GM21515 (cell line): ENCODE results near the gene PLEKHA7.
"Not testable (repeated sequence)": the region's sequence is repeated elsewhere in the genome, so short reads cannot be mapped to it uniquely, and the experiment has no call there.

Experiments
- ATAC-seq: cut with Tn5 transposase; IDR thresholded peaks from one replicate; pipeline ENCODE4 v1.9.1; 2021; ENCODE audit not compliant: unreplicated experiment

The PLEKHA7 gene

DNA sequence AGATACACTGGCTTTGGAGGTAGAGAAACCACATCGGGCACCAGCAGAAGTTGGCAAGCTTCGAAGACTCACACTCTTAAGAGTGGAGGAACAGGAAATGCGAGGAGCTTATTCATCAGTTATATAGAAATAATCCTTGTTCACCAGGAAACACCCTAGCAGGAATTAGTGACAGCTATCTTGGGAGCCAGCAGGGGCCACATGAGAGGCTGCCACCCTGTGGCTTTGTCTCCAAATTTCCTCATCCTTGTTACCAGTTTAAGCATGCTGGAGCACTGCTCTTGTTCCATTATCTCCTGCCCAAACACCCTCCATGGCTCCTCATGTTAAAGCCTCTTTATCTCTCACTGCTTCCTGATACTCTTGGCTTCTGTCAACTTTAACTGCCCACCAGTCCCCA, 131.0 kb downstream of the PLEKHA7 start:
- no peak for ATAC-seq

DNA sequence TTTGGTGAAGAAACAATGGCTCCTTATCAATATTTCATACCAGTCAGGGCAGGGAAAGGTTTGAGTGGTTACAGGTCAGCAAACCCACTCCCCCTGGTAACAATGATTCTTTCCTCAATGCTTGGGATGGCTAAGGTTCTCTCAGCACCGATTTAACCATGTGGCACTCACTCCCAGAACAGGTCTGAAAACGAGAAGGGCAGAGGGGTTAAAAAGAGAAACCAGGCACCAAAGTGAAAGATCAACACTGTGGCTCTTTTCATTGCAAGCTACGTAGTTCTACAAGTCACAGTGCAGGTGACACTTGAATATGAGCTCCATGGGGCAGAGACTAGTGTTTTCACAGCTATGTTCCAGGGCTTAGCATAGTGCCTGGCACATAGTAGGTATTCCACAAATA, 132.4 kb downstream of the PLEKHA7 start:
- ATAC-seq = no peak

DNA sequence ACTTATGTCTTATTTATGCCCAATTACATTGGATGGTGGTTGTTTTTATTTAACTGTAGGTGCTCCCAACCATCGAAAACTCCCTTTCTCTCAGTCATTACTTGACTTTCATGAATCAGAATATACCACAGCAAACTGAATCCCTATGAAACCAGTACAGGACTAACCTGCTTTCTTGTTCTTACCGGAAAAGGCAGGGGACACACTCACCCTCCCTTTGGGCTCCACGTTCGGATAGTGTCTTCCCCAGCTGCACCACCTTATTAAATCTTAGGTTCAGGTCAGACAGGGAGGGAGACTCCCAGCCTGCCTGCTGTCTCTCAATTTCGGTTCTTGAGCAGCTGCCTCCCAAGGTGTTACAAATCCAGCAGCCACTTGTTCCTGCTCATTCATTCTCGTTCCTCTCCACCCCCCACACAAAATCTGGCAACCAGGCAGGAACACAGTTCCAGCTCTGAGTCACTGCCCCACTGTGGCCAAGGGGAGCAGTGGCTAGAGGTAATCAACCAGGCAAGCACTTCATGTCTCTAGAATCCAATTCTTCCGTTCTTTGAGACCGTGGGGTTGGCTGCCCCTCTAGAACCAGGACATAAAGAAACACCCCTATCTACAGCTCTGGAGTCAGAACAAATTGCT, 133.0 kb downstream of the PLEKHA7 start:
- no peak for ATAC-seq

DNA sequence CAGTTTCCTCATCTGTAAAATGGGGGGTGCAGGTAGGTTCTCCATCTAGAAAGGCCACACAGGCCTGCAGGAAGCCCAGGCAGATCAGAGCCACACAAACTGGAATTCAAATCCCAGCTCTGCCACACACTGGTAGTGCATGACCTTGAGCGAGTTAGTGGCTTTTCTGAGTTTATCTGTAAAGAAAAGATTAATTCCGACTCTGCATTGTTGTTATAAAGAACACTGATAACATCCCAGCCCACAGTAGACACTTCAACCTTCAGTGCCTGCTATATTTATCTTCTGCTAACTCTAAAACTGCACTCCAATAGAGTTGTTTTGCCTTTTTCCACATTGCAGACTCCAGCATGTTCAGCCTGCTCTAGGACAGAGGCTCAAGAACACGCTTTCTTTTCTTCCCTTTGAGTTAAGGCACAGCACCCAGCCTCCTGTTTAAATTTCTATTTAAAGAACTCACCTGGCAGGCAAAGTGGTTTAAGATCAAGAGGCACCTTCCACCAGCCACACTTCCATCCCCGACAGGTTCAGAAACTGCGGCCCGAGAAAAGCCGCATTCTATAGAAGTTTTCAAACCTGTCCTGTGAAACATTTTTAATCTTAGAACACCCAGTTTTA, 133.9 kb downstream of the PLEKHA7 start:
- no peak for ATAC-seq

DNA sequence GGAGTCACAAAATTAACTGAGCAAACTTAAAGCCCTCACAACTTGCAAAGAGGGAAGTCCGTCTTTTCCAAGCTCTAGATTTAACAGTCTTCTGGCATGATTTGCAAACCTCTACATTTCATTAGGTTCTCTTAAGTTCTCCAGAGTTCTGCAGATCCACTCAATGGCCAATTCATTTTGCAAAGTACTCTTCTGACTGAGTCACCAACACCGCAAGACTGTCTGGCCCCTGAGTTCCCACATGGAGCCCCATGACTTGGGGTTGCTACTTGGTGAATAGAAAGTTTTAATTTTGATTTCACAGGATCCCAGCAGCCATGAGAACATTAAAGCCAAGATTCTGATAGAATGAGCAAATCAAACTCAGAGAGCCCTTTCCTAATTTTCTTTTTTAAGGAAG, 134.5 kb downstream of the PLEKHA7 start:
- ATAC-seq = no peak

DNA sequence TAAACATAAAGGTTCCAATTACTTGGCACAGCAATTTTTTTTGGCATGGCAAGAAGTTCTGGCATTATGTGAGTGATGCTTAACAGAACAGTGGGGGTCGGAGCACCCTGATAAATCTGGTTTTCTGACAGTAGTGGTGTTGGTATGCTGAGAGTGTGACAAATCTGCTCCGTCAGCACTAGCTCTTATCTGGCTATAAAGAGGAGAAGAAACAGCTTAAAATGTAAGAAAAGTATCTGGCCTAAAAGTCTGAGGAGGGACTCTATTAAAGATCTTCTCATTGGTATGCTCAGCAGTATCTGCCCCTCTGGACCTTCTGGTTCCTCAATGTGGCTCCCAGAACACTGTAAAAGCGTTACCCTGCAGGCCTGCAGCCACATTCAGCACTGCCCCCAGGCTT, 137.4 kb downstream of the PLEKHA7 start:
- no peak for ATAC-seq

DNA sequence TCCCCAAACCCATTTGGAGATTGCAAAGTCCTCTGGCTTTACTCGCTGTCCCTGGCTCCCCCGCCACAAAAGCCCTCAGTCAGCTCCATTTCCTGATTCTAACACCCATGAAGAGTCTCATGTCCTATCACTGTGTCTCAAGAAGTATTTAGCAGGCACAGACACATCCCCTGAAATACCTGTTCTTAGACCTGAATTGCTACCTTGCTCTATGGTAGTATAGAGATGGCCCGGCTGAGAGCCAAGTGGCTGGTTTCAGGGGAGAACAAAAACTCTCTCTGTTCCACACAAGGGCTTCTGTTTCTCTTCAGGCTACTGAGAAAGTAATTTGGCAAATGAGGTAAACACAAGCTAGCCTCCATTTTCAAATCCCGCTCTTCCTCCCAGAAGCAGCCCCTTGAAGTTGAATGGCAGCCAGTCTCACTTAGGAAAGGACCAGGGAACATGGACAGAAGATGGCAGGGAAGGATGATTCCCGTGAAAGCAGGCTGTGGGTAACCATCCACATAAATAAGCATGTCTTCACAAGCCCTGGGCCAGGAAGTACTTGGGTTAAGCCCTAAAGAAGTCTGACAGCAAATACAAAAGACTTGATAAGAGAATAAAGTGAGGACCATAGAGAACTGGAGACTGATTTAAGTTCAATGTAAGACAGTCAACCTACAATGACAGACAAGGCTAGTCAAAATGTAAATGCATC, 138.0 kb downstream of the PLEKHA7 start:
- no peak for ATAC-seq

DNA sequence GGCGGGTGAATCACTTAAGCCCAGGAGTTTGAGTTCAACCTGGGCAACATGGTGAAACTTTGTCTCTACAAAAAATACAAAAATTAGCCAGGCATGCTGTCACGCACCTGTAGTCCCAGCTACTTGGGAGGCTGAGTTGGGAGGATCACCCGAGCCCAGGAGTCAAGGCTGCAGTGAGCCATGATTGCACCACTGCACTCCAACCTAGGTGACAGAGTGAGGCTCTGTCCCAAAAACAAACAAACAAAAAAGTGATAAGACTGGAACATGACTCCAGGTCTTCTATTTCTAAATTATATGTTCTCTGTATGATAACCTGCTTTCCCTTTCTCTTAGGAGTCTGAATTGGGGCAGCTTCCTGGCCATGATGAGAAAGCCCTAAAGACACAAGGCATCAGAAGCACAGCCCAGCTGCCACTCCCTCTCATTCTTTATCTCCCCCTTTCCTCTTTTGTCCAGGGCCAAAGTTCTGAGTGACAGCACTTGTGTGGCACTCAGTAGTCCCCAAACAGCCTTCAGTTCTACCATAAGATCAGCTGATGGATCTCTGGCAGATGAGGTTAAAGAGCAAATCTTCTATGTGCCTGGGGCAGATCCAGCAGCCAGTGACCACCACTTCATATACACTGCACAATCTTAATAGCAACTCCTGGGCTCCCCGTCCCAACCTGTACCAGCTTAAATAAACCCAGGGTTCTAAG, 139.8 kb downstream of the PLEKHA7 start:
- ATAC-seq = no peak

DNA sequence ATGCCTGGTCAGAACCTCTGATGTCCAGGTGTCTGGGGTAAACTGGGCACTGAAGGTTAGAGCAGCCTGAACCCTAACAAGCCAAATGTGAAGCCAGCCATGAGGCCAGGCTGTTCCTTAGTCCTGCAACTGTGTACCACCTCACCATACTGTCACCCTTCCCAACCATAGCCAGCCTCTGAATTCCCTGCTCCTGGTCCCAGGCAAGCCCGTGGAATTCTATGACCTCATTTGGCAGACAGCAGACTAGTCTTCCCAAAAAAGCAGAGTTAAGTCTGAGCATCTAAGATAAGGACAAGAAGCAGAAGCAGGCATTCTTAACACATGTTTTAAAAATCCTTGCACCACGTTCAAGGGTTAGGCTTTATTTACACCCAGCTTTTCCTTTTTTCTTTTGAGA, 140.9 kb downstream of the PLEKHA7 start:
- ATAC-seq = no peak

DNA sequence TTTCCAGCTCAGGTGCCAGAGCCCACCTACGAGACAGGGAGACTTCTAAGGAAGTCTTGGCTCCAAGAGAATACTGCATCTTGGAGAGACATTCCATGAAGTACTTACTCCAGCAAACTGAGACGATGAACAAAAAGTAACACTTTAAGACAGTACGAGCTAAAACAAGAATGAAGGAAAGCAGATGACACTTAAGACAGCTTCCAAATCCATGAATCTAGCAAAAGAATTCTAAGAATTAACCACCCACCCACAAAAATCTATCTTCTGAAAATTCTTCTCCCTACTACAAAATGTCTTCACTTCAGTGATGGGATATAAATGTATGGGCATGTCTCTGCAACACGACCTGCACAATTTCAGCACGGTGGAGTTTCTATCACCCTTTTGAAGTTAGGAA, 142.8 kb downstream of the PLEKHA7 start:
- ATAC-seq = no peak

DNA sequence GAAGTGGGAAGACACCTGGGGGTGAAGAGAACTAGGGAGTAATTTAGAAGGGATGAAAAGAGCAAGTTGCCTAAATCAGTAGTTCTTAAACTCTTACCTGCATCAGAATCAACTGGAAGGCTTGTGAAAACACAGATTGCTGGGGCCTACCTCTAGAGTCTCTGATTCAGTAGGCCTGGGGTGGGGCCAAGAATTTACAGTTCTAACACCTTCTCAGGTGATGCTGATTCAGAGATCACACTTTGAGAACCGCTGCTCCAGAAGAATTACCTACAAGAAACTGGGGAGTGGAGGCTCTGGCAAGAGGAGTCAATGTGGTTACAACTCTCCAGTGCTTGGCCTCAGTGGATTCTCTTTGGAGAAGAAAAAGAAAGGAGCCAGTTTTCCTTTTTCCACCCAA, 147.1 kb downstream of the PLEKHA7 start:
- no peak for ATAC-seq

DNA sequence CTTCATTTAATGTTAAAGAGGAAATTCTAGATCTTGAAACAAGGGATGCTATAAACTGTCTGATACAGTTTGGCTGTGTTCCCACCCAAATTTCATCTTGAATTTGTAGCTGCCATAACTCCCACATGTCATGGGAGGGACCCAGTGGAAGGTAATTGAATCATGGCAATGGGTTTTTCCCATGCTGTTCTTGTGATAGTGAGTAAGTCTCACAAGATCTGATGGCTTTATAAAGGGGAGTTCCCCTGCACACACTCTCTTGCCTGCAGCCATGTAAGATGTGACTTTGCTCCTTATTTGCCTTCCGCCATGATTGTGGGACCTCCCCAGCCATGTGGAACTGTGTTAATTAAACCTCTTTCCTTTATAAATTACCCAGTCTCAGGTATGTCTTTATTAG, 149.8 kb downstream of the PLEKHA7 start:
- ATAC-seq = not testable (repeated sequence)

DNA sequence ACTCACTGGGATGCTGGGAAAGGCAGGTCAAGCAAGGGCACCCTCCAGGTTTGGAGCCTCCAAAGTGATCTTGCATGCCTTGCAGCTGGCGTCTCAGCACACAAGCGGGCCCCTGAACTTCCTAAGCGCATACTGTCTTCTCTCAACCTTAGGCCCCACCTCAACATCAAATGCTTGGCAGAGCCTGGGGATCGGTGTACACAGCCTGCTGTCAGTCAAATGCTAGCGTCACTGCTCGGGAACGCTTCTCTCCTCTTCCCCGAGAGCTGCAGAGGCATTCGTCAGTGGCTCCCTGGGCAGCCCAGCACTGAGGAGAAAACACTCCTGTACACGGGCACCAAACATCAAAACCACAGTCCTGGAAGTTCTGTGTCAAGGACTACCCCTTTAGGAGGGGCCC, 150.8 kb downstream of the PLEKHA7 start:
- ATAC-seq = no peak

DNA sequence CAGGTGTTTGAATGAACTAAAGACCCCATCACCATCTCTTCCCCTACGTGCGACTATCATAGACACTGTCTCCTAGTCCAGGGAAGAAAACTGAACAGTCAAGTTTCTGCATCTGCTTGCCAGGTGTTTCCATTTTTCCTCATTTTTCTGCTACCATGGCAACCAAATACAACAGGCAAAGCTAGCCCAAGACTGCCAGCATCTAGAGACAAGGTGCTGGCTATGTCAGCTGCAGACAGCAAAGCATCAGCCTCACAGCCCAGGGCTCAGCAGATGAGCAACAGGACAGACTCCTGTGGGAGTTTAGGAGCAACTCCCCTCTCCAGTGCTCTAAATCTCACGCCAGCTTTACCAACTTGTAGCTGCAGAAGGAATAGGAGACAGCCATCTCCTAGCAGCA, 151.5 kb downstream of the PLEKHA7 start:
- ATAC-seq = no peak

DNA sequence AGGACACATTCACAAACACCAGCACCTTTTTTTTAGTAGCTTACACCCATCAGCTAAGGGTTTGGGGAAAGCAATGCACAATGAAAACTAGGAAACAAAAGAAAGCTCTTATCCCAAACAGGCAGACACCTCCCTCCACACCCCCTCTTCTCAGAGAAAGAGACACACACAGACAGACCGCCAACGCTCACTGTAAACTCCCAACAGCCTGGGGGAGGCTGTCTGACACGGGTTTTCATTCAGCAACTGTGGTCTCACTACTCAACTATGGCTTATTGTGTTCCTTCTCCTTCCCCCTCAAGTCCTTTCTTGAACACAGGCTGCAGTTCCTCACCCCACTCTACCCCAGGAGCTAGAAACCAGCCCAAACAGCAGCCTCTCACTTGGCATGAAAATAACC, 152.4 kb downstream of the PLEKHA7 start:
- ATAC-seq = no peak

DNA sequence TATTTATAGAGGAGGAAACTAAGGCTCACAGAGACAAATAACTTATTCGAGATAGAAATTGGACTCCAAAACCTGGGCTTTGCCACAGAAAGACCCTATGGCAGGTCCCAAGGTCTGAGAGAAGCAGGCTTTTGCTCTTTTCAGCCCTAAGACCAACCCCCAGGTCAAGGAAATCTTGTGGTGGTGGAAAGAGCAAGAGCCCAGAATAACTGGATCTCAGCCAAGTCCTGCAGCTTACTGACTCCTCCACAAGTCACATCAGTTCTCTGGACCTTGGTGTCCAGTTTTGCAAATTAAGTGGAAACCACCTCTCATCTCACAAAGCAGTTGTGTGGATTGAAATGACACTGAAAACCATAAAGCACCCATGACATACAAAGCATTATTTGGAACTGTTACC, 153.6 kb downstream of the PLEKHA7 start:
- ATAC-seq = no peak

DNA sequence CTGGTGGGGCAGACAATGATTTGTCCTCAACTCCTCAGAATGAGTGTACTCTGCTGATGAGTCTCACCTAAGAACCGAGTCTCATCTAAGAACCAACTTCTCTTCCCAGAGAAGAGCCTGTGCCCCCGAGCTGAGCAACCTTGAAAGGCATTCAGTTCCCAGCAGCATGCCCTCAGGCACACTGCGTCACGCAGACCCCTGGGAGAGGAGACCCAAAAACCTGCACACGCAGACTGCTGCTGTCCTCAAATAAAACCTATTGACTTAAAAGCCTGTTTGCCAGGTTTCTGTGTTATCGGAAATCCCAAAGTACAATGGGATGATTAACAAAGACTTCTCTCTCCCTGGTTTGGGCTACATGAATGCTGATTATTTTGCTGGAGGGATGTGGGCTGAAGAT, 154.6 kb downstream of the PLEKHA7 start:
- no peak for ATAC-seq

DNA sequence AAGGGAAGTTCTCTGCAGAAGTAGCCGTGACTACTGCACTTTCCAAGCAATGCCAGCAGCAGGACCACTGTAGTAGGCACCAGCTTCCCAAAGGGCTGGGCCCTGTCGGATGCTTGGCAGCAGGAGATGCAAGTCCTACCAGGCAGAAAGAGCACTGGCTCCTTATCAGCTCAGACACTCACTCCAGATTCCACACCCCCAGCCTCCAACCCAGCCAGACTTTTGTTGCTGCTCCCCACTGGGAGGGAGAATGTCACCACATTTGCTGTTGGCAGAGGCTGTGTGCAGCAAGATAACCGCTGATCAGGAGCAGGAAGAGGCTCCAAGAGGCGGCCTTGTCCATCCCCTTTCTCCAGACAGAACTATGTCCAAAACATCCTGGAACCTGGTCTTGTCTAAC, 157.0 kb downstream of the PLEKHA7 start:
- no peak for ATAC-seq

DNA sequence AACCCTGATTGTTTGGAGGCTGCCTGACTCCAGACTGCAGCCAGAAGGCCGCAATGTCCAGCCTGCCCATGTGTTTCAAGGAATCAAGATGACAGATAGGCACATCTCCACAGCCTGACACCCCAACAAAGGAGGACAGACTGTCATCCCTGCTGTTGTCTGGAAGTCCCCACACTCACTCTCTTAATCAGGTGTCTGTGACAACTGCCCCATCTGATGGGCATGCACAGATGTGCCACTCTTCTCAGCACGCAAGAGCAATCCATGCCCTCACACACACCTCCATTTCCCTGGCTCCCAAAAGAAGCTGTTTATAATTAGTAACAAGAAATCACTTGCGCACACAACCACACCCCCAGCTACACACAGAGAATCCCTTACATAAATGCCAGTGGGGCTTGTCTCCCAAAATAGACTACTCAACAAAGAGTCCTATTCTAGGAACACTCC, 158.2 kb downstream of the PLEKHA7 start:
- ATAC-seq = no peak

DNA sequence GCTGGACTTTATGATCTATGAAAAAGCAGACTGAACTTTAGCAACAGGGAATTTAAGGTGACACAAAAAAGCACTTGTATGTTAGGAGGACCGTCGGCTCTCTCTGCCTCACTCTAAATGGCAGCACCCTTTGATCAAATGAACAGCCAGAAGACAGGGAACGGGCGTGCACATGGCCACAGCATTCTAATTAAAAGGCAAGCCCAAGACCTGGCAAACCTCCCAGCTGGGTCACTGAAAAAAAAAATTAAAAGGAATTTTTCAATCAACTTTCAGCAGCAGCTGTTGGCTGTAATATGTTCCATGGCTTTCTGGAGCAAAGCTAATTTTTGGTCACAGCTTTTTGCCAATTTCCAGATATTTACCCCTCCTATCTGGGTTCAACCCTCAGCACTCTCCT, 159.2 kb downstream of the PLEKHA7 start:
- ATAC-seq = no peak

DNA sequence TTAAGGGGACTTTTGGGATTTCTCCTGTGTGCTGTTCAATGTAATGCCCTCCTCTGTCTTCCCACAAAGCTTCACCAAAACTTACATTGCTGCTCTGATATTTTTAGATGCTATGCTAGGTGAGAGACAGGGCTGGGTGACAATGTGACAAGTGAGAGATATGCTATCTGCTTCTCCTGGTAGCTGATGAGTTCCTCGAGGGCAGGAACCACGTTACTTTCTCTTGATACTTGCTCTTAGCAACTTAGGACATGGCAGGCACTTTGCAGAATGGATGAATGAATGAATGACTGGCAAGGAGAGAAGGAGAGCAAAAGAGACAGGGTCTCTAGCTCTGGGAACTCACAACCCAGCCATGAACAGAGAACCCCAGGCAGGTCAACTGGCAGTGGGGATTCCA, 160.4 kb downstream of the PLEKHA7 start:
- ATAC-seq = no peak

DNA sequence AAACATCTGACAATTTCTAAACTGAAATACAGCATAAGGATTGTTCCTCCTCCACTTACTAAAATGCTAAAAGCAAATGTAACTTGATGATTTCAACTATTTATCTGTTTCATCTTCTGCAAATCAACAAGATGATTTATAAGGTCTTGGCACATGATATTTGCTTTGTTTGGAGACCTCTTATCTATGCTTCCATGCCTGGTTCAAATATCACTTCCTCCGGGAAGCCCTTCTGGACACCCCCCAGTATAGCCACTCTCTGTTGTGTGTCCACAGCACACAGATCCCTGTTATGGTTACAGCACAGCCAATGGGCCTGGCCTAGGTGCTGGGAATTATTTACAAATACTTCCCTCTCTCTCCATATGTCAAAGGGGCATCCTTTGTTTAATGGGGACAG, 160.9 kb downstream of the PLEKHA7 start:
- no peak for ATAC-seq
